GM18517 (cell line): ENCODE results near the gene KBTBD8.

ENCODE experiments used
- ATAC-seq: cut with Tn5 transposase; IDR thresholded peaks from one replicate; pipeline ENCODE4 v1.9.1; 2021; ENCODE audit warnings: mild to moderate bottlenecking, moderate library complexity; ENCODE audit not compliant: unreplicated experiment

The KBTBD8 gene

DNA sequence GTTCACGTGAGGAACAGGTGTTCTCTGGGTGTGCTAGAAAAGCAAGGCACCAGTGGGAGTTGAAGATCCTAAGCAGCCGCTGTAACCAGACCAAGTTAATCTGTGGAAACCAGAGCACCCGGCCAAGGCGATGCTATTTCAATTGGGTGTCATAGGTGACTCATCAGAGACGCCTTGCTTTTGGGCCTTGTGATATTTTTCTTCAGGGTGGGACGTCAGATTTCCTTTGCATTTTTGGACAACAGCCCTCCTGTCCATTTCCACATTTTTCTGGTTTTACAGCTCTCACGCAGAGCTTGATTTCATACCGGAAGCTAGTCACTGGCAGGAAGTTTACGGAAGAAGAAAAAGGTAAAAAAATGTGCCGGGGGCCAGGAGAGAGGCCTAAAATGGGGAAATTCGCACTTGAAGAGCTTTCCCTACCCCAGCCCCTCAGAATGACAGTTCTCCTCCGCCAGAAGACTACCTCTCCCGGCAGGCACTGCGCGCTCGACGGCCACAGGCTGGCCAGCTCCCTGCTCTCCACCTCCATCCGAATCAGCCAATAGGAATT is 471 bp upstream of the KBTBD8 start:
- no peak for ATAC-seq

DNA sequence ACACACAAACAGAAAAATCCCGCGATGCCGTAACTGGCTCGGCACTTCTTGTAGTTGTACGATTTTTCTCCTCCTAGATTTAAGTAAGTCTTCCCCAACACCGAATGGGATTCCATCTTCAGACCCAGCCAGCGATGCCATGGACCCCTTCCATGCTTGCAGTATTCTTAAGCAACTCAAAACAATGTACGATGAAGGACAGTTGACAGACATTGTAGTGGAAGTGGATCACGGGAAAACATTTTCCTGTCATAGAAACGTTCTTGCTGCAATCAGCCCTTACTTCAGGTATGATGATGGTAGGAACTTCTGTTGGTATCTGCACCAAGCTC is 763 bp downstream of the KBTBD8 start:
- no peak for ATAC-seq

DNA sequence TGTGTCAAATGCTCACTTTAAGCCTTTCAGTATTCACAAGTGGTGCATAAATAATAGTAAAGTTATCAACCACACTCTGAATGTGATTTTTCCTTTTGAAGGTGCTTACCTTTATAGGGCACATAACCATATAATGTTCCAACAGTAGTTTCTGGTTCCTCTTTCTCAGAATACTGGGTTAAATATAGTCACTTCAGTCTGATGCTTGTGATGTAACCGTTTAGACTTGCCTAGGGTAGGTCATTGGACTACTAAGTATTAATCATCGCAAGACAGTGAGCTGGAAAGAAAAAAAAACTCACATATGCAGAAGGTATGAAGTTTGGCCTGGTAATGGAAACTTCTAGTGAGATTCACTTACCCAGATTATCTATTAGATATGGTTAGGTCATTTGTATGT is 1.9 kb downstream of the KBTBD8 start:
- peak; percentile 63 for ATAC-seq

DNA sequence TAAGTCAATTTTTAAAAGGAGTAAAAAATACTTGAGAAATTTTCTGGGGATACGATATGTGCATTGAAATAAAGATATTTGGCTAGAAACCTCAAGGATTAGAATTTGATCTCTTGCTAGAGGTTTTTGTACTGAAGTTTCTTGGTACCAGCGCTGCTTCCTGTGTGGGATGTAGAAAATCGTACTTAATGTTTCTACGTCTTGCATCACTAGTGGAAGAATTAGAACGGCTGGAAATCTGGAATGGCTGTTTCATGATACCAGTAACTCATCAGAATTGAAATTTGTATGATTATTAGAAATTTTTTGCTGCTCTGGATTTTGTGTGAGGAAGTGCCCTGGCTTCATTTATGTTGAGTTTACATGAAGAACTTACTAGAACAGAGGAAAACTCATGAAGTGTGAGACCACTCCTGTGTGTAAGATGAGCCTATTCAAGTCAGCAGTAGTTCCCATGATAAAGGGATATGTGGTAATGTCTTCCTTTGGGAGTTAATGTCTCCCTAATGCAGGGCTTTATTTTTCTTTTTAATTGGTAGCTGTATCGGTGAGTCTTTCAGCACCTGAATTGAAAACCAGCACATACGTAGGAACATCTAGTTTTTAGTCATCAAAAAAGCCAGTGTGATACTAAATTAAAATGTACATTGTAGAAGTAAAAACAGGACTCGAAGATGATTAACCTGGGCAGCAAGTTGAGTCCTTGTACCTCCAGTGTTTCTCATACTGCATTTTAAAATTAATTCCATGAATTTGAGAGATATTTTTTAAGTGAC is 3.2 kb downstream of the KBTBD8 start:
- no peak for ATAC-seq

DNA sequence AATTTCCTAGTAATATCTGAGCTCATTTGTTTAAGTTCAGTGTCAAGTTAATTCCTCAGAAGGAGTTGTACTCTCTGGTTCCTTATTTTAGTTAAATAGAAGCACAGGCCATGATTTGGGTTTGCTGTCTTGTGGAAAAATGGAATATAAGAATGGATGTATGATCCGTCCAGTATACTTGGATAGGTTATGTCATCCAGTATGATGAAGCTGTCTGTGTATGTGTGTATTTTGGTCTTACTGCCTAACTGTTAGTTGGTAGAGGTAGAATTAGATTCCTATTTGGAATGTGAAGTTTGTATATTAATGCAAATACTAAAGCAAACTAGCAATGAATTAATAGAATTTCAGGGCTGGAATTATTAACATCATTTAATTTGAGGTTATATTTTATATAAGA is 7.9 kb downstream of the KBTBD8 start:
- ATAC-seq: no peak

DNA sequence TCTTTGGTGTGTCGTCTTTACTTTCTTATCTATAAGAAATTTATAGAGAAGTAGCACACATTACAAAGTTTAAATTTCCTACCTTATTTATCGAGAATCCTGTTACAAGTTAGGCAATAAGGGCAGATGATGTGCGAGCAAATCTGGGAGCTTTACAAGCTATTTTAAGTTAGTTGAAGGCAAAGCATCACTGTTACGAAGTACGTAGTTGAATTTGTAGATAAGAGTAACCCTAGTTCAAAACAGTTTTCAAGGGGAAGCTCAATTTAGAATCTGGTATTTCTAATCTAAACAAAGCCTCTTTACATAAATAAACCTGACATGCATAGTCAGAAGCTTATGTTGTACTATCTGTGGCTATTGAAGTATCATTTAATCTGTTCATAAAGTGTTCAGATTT is 8.4 kb downstream of the KBTBD8 start:
- ATAC-seq: no peak

DNA sequence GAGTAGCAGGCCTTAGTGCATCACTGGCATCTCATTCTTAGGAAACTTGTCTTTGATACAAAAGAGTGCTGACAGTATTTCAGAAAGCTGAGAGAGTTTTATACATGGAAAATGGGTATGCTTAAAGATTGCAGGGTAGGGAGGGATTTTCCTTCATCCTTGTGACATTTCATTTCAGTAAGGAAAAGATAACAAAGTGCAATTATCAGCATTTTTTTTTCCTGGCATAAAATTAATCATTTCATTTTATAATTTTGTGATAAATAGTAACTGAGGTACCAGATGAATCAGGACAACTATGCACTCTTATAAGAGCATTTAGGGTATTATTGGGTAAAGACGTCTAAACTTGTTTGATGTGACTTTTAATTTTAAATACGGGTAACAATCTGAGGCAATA is 10.3 kb downstream of the KBTBD8 start:
- ATAC-seq: no peak

DNA sequence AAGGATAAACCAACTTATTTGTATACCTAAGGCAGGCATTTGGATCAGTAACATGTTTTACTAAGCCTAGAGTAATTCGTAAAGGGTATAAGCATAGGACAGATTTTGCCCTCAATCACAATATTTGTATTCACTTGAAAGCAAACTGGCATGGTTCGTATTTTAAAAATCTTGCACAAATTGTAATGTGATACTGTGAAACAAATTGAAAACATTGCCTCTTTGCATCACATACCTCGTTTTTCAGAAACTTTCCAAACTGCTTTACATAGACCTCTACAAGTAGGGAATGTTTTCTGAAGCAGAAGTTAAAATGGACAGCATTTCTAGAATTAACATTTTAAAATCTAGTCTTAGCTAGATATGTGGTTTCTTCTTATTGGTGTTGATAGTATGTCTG is 11.6 kb downstream of the KBTBD8 start:
- no peak for ATAC-seq

DNA sequence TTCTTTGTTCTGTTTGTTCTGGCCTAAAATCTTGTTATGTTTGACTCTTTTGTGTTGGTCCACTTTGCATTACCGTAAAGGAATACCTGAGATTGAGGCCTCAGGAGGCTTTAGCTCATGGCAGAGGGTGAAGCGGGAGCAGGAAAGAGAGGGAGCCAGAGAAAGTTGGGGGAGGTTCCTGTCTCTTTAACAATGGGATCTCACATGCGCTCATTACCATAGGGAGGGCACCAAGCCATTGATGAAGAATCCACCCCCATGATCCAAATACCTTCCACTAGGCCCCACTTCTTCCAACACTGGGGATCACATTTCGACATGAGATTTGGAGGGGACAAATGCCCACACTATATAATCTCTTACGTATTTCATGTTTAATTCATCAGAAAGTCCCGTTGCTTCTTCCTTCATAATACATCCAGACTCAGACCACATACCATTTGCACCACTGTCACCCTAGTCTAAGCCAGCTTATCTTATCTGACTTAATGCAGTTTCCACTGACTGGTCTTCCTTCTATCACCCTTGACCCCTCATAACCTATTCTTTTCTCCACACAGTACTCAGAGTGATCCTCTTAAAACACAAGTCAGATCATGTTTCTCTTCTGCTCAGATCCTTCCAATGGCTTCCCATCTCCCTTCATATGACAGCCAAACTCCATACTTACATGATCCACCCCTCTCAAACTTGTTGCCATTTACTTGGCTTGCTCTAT is 13.5 kb downstream of the KBTBD8 start:
- ATAC-seq: no peak

DNA sequence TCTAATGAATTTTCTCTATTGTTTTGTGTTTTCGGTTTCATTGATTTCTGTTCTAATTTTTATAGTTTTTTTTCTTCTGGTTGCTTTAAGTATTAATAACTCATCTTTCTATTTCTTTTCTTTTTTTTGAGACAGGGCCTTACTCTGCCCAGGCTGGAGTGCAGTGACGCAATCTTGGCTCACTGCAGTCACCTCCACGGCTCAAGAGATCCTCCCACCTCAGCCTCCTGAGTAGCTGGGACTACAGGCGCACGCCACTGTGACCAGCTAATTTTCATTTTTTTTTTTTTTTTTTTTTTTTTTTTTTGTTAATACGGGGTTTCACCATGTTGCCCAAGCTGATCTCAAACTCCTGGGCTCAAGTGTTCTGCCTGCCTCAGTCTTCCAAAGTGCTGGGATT is 14.5 kb downstream of the KBTBD8 start:
- no peak for ATAC-seq

DNA sequence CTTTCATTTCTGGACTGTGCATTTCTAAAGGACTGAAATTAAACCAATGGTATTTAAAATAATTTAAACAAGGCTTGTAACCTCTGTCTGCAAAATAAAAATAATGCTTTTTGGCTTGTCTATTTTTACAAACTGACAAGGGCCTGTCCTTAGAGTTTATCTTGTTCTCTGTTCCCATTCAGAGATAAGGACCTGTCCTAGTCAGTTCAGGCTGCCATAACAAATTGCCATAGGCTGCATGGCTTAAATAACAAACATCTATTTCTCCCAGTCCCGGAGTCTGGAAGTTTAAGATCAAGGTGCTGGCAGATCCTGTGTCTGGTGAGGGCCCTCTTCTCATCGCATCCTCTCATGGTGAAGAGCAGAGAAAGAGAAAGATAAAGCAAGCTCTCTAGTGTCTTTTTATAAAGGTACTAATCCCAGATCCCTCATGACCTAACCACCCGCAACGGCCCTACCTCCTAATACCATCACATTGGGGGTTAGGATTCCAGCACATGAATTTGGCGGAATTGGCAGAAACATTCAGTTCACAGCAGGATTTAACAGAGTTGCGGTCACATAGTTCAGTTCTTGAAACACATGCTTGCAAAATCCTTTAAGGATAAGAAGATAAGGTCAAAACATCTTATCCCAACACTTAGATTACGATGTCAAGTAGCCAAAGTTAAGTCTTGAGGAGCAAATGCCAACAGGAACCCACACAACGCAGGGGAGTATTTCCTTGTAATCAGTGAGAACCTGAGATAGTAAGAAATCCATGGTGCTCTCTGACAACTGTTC is 17.8 kb downstream of the KBTBD8 start:
- no peak for ATAC-seq

DNA sequence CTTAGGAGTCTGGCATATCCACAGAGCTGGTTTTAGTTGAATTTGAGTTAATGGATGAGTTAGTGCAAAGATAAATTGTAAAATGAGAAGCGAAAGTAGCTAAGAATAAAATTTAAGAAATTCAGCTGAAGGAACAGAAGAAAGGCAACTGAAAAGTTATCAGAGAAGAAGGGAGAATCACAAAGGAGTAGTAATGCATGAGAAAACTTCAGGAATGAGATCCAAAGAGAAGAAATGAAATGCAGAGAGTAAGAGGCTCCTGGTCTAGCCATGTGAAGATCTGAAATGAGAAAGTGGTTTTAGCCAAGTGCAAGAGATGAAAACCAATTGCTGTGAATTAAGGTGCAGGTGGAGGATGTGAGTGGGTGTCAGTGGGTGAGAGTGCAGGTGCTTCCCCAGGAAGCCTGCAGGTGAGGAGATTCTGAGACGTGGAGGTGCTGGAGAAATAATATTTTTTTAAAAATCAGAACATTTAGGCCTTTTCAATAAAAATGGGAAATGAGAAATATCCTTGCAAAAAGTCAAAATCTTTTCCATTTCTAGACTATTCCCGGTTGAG is 18.5 kb downstream of the KBTBD8 start:
- ATAC-seq: peak; percentile 69

DNA sequence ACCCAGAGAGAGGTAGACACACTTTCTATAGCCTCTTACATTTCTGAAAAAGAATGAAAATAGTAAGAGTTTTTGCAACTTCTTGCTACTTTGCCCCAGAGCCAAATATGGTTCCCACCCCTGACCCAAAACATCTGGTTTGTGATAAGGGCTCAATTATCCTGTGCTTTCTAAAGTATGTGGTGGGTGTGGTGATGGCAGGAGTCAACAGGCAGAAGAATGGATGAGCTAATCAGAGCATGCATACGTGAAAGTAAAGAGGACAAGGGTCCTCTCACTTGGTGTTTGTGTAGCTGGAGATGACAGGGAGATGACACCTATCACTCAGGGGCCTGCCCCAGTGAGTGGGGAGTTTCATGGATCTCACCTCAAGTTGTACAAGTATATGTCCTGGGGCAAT is 19.1 kb downstream of the KBTBD8 start:
- ATAC-seq: no peak

DNA sequence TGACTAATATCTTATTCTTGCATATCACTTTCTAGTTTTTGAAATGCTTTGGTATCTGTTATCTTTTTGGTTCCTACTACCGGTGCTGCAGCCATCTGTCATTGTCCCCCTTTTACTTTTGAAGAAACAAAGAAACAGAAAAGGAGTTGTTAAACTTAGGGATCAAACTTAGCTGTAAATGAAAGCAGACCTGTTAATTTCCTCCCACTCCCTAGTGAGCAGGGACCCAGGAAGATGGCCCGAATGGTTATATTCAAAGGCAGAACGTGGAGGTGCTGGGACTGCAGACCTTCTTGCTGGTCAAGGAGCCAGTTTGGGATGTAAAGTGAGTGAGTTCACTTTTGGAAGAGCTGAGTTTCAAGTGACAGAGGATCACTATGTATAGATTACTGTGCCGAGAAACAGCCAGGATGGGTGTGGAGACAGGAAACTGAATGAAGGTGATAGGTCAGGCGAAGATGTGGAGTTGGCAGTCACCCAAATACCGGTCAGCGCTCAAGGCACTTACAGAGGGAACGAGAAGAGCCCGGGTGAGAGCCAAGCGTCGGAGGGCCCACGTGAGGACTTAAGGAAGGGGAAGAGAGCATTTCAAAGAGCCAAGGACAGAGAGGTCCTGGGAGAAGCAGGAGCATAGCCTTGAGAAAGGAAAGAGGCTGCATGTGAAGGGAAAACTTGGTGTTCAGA is 20.1 kb downstream of the KBTBD8 start:
- no peak for ATAC-seq

DNA sequence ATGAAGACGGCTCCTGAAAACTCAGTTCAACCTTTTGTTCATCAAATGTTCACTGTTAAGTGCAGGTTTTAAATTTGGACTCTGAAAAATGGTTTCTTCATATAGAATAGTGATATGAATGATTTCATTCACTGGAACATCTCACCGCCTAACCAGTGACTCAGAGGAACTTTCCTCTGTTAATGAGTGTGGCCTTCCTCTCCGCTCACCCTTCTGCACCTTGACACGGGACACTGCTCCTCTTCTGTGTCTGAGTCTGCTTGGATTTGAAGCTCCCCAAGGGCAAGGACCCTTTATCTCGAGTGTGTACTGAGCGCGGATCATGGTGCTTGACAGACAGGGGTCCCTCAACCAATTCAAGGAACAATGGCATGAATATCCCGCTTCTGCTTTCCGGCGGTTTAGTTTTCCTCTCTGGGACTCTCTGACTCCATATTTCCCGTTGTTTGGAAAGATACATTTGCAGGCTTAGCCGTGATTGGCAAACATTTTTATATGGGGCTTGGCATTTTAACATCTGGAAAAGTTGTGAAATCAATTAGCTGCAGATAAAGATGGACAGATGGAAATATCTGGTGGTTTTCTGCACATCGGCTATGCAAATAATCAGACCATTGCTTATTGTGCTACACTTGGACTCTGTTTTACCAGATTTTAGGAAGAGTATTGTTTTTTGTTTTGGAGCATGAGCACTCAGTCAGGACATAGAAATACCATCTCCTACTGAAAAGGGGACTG is 20.9 kb downstream of the KBTBD8 start:
- no peak for ATAC-seq

DNA sequence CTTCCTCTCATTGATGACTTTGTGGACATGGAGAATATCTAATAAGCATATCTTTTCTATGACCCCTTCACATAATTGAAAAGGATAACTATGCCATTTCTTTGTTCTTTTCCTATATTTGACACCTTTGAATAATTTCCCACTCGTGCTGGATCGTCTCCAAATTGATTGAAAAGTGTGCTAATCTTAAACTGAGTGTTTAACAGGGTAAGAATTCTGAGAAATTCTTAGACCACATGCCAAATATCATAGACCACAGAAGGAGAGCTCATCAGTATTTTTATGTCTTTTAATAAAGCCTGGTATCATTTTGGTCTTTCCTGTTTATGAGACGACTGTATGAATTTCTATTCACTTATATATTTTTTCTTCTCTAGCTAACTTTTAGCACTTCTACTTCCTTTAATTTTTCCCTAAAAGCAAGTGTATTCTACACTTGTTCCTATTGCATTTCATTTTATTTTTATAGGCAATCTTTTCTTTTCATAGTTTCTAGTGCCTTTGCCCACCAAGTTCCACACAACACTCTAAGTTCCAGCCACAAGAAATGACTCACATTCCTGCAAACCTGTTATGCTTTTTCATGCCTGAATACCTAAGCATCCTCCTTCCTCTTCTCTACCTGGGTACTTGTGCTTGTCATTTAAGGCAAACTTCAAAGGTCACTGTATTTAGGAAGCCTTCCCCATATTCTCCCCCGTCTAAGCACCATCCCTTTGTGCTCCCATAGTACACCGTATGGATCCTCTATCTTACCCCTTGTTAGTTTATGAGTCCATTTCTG is 30.1 kb downstream of the KBTBD8 start:
- ATAC-seq: no peak

DNA sequence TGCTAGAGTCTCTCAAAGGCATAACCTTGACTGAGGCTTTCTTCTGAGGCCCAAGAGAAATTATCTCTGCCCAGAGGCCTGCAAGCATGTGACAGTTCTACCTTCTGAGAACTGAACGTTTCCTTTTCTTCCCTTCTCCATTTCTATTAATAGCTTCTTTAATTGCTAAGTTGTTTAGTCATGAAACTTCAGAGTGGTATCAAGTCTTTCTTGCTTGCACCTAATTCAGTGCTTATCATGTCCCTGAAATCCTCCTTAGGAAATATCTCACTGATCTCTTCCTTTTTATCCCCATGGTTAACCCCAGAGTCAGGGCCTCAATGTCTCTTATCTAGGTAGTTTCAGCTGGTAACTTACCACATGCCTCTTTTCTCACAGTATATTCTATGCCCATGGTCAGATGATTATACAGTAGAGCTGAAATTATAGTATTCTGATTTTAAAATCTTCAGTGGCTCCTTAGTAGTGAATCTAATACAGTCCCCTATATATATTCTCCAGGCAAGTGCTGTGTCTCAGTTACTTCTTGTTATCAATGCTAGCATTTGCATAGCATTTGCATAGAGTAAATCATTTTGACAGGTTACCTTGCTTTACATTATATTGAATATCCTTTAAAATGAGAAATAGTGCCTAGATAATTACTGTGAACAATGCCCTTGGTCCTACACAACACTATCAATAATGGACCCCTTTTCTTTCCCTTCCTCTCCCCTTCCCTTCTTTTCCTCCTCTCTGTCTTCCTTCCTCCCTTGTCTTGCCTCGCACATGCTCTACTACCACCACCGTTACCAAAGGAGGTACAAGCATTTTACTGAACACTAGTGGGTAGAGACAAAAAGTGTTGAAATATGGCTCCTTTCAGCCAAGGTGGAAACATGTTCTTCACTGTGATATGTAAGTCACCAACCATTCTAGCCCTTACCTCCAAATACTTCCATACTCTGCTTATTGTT is 33.0 kb downstream of the KBTBD8 start:
- ATAC-seq: peak; percentile 78

DNA sequence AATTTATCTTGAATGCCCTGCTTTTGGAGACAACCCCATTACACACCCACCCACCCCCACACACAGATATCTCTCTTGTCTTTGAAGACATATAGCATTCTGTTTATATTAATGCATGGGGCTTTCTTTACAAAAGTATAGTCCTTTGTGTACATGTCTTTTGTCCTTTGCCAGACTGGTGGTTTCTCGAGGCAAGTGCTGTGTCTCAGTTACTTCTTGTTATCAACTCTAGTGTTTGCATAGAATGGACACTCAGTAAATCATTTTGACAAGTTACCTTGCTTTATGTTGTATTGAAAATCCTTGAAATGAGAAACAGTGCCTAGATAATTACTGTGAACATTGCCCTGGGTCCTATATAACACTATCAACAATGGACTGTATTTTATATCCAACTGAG is 33.9 kb downstream of the KBTBD8 start:
- no peak for ATAC-seq
